HUES6 (cell line): ENCODE results near the gene HFE.

Experiments used
- H3K27ac ChIP-seq: 2 replicates; pipeline ENCODE4 v1.7.0; 2013; ENCODE audit warnings: low read depth, mild to moderate bottlenecking, low read length, inconsistent platforms
- H3K27me3 ChIP-seq: 2 replicates; pipeline ENCODE4 v1.6.1; 2013; ENCODE audit warnings: low read length; ENCODE audit not compliant: control insufficient read depth, insufficient read depth
- H3K36me3 ChIP-seq: 2 replicates; pipeline ENCODE4 v1.6.1; 2013; ENCODE audit warnings: low read length; ENCODE audit not compliant: control insufficient read depth, insufficient read depth
- H3K4me1 ChIP-seq: 2 replicates; pipeline ENCODE4 v1.6.1; 2013; ENCODE audit warnings: low read length; ENCODE audit not compliant: control insufficient read depth, insufficient read depth
- H3K4me3 ChIP-seq: 2 replicates; pipeline ENCODE4 v1.5.1; 2013; ENCODE audit warnings: low read depth, low read length
- H3K9ac ChIP-seq: one replicate; pipeline ENCODE4 v1.6.1; 2013; ENCODE audit warnings: mild to moderate bottlenecking, low read length
- H3K9me3 ChIP-seq: 2 replicates; pipeline ENCODE4 v1.6.1; 2013; ENCODE audit warnings: low read depth, low read length; ENCODE audit not compliant: control insufficient read depth, insufficient read depth

HFE gene

GRCh38 chr6:26140254-26140966 lies 53.2 kb downstream of the HFE start:
- no peaks in the 10 kb centered on the region for H3K27me3 ChIP-seq
- H3K4me1 ChIP-seq = peaks cover 12% of the 10 kb centered on the region; the same call in 1 of the 2 replicates
- no peaks in the 10 kb centered on the region for H3K36me3 ChIP-seq
- no peak overlapping the region for H3K4me3 ChIP-seq
- H3K27ac ChIP-seq = no peak overlapping the region
- no peaks in the 10 kb centered on the region for H3K9me3 ChIP-seq
- H3K9ac ChIP-seq = no peak overlapping the region

- H3K4me3 ChIP-seq = no peak overlapping the region
- H3K27me3 ChIP-seq = no peaks in the 10 kb centered on the region
- H3K9ac ChIP-seq = no peak overlapping the region
- peaks cover 12% of the 10 kb centered on the region; the same call in 1 of the 2 replicates for H3K4me1 ChIP-seq
- no peaks in the 10 kb centered on the region for H3K9me3 ChIP-seq
- no peak overlapping the region for H3K27ac ChIP-seq
- no peaks in the 10 kb centered on the region for H3K36me3 ChIP-seq
Measured at GRCh38 chr6:26140967-26141294, 53.7 kb downstream of the HFE start.

- H3K27ac ChIP-seq = no peak overlapping the region
Measured at GRCh38 chr6:26141378-26141904, 54.2 kb downstream of the HFE start.

GRCh38 chr6:26142026-26142425 lies 54.8 kb downstream of the HFE start:
- Histone ChIP-seq H3K36me3 (no peaks in the 10 kb centered on the region), H3K27me3 (no peaks in the 10 kb centered on the region), H3K4me1 (peaks cover 12% of the 10 kb centered on the region; the same call in 1 of the 2 replicates), H3K27ac (no peak overlapping the region), H3K4me3 (no peak overlapping the region), H3K9me3 (no peaks in the 10 kb centered on the region), H3K9ac (no peak overlapping the region)

More at GRCh38 chr6:26141378-26141904, 54.2 kb downstream of the HFE start:
- H3K4me3 ChIP-seq = no peak overlapping the region
- H3K36me3 ChIP-seq = no peaks in the 10 kb centered on the region
- H3K27me3 ChIP-seq = no peaks in the 10 kb centered on the region
- no peak overlapping the region for H3K9ac ChIP-seq
- H3K9me3 ChIP-seq = no peaks in the 10 kb centered on the region
- peaks cover 12% of the 10 kb centered on the region; the same call in 1 of the 2 replicates for H3K4me1 ChIP-seq
